HL-60/S4 treated with retinoic acid at 250 ng/mL for 4 days and 3 days (cell line): ENCODE data around the gene UBR4.

ENCODE experiments used
- in situ Hi-C: fragments of 300-500 bp; cut with MboI; formaldehyde crosslinking; loops from 2 replicates; pipeline ENCODE4 v1.7.0; 2022; ENCODE audit warnings: low sequenced_read_pairs

UBR4 gene

GRCh38 chr1:19149736-19150135 lies 60.3 kb downstream of the UBR4 start:
- in situ Hi-C loops, result no loop called here

GRCh38 chr1:19140465-19140864 lies 69.6 kb downstream of the UBR4 start:
- in situ Hi-C loops, result no loop called here

GRCh38 chr1:19139711-19140110 lies 70.4 kb downstream of the UBR4 start:
- in situ Hi-C loops, result no loop called here

DNA sequence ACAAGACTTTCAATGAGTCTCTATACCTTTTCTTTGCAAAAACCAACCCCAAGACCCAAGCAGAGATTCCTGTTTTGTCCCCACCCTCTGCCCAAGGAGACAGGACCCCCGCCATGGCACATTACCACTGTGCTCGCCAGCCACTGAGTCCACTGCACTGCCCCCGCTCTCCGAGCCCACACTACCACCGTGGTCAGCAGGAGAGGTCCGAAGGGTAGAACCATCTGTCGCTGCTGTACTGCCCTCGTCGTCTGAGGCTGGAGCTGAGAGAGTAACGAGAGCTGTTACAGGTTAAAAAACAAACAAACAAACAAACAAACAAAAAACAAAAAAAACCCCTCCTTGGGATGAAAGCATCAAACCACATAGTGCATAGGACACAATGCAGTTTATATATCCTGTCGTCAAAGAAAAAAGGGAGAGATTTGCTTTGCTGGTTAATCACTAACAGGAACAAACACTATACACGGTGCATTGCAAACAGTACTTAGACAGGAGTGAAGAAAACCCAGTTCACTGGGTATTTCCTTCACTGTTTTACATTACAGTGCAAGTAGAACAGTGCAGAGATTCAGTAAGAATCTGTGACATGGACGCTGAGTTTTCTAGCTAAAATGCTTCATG lies 71.0 kb downstream of the UBR4 start:
- in situ Hi-C loops, result no loop called here

GRCh38 chr1:19138331-19138730 lies 71.7 kb downstream of the UBR4 start:
- in situ Hi-C loops, result no loop called here

DNA sequence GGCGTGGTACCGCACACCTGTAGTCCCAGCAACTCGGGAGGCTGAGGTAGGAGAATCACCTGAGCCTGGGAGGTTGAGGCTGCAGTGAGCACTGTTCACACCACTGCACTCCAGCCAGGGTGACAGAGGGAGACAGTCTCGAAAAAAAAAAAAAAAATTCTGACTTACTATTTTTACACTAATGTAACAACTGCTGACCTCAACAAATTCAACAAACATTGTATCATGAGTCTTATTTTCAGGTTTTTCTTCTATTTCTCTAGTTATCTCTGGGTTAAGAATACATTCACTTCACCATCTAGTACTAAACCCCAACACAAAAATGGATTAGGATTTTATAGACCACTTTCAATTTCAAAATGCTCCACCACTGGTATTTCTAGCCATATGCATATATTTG lies 72.9 kb downstream of the UBR4 start:
- in situ Hi-C loops, result no loop called here

DNA sequence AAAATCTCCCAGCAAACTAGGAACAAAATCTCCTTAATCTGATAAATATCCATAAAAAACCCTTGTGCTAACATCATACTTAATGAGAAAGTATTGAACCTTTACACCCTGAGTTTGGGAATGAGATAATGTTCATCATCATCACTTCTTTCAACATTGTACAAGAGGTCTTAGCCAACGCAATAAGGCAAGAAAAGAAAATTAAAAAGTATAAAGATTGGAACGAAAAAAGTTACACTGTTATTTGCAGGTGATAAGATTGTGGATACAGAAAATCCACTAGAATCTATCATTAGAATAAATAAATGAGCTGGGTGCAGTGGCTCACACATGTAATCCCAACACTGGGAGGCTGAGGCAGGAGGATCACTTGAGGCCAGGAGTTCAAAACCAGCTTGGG lies 76.7 kb downstream of the UBR4 start:
- in situ Hi-C loops, result no loop called here

- in situ Hi-C loops, result no loop called here
Measured at GRCh38 chr1:19130468-19130867, 79.6 kb downstream of the UBR4 start.

GRCh38 chr1:19128968-19129514 lies 81.0 kb downstream of the UBR4 start:
- in situ Hi-C loops, result no loop called here

DNA sequence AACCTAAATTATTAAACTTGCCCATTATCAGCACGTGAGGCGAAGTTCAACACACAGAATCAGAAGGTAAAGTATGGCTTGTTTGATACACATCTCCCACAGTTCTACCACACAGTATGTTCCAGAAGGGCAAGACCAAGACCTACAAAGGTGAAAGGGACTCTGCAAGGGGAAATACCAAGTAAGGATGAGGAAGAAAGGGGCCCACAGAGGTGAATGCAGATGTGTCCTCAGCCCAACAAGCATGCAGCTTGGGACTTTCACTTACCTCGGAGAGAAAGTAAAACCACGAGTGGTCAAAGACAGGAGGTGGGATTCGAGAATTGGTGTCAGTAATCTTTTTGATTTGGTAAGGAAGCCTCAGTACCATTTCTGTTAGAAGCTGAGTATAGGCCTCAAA lies 85.8 kb downstream of the UBR4 start:
- in situ Hi-C loops, result no loop called here

DNA sequence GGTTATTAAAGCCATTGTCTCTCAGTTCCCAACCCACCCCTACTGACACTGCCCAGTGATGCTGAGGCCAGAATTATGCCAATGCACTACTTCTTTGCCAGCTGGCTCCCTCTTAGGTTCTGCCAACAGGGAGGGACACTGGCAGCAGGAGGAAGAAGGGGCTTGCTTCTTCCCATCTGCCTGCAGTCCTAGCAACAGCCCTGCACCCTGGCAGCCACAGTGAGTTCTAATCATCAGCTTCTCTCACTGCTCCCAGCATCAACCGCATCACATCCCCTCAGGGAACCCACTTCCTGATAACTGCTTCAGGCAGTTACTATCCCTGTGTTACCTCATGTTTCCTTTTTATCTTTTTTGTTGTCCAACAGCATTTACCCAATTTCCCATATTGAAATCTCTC lies 86.2 kb downstream of the UBR4 start:
- in situ Hi-C loops, result no loop called here

DNA sequence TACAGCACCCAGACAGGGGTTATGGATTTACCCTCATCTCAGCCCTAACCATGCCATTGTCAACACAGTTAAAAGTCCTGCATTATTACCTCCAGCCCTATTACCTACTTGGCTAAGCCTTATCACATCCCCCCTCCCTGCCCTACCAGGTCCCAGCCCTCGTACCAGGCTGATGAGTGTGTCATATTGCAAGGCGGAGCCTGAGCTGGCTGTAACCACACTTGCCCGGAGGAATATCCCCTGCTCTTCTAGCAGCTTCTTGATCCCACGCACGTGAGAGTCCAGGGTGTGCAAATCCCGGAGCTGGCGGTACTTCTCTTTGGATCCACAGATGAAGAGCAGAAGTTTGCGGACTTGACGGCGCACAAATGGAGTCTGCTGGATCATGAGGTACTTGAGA lies 87.4 kb downstream of the UBR4 start:
- in situ Hi-C loops, result no loop called here

GRCh38 chr1:19121192-19121591 lies 88.9 kb downstream of the UBR4 start:
- in situ Hi-C loops, result no loop called here

DNA sequence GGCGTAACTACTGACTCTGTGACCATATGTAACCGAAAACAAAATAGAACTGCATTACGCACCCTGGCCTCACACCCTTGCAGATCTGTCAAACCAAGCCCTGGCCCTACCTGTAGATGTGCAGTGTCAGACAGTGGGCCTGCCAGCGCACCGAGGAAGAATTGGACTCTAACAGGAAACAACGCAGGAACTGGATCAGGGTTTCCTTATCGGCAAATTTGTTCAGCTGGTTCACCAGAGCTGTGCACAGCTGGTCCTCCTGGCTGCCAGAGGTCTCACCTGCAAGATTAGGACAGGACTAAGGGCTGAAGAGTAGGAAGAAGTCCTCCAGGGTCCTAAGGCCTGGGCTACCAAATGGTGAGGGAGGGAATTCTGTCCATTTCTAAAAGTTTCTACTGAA lies 90.0 kb downstream of the UBR4 start:
- in situ Hi-C loops, result no loop called here

- in situ Hi-C loops, result no loop called here
Measured at GRCh38 chr1:19115082-19115808, 94.8 kb downstream of the UBR4 start.

GRCh38 chr1:19113697-19114092 lies 96.4 kb downstream of the UBR4 start:
- in situ Hi-C loops, result no loop called here

DNA sequence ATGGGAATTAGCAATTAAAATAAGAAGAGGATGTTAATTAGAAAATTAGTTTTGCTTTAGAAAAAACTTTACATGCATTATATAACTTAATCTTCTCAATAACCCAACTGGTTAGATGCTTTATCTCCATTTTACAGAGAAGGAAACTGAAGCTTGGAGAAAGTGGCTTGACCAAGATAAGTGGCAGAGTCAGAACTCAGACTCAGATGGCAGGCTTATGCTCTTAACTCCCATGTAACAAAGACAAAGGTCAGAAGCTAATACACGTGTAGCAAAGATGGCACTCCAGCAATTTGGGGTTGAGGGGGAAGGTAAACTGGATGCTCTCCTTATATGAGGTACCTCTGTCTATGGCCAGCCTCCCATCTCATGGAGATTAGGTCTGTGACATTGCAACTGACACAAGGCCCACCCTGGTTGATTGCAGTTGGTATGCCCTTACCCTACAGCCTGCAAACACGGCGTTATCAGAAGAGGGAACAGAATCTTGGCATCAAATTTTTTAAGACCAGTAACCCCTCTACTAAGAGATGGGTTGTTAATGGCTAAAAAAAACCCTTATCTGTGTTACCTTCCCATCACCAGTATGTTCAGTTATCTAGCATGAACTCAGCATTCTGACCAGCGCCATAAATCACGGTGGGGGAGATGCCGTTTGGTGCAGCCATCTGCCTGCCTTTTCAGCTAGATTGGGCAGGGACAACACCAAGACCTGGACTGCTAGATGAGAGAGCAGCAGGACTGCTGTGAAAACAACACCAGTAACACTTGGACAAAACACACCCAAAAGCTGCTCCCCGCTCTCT lies 97.0 kb downstream of the UBR4 start:
- in situ Hi-C loops, result no loop called here

GRCh38 chr1:19110257-19110927 lies 99.7 kb downstream of the UBR4 start:
- in situ Hi-C loops, result no loop called here

DNA sequence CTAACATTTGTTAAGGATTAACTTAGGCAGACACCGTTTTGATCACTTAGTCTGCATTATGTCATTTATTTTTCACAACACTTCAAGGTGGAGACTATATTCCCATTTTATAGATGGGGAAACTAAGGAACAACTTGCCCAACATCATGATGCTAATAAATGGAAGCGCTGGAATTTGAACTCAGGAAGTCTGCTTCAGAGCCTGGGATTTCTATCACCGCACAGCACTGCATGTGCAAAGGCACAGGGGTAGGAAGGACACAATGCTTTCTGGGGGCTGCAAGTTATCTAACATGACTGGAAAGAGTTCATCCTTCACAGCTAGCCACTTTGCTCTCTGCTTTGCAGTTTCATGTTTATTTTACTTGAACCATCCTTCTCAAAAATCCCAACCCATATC lies 100.5 kb downstream of the UBR4 start:
- in situ Hi-C loops, result no loop called here

DNA sequence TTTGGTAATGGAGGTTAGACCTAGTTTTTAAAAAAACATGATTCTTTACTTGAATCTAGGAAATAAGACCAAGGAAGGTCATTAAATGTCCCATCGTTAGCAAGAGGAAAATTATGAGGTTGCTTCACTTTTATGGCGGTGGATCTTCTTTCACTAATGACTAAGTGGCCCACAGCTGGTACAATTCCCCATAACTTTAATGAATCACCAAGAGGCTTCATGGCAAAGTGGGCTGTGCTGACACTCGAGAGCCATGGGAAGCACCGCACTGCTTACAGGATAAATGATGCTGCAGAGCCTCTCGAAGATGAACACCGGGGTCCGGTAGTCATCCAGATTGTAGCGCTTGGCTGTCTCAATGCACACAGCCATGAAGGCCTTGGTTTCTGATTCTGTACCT lies 108.8 kb downstream of the UBR4 start:
- in situ Hi-C loops, result no loop called here

- in situ Hi-C loops, result no loop called here
Measured at GRCh38 chr1:19100028-19100427, 110.0 kb downstream of the UBR4 start.
